Heart right ventricle (tissue), 16 donors: ENCODE results near the gene MROH9. TPM values are rescaled to one million over a fixed set of nuclear protein-coding genes. Genes with fewer than 3 reads are reported as not detected.

Experiments used
- ATAC-seq, 8 donors: fragments of 200-7000 bp; cut with Tn5 transposase; one replicate each; pipeline ENCODE4 v1.9.1; 2020; ENCODE audit warnings: mild to moderate bottlenecking in 8 of 8, moderate library complexity in 8 of 8, moderate number of reproducible peaks in 1 of 8
- DNase-seq, 2 donors: peaks; one replicate each; pipeline ENCODE4 v3.0.0-alpha.2; 2020
- H3K27ac ChIP-seq, 10 donors: fragments of 200-600 bp; sonication (generic) in 2 of 10; one replicate each; pipeline versions ENCODE4 v1.5.0 to v1.8.0; 2020 to 2022; ENCODE audit warnings: mild to moderate bottlenecking in 3 of 10
- H3K27me3 ChIP-seq, 7 donors: fragments of 200-600 bp; one replicate each; pipeline ENCODE4 v1.8.0; 2021 to 2022; ENCODE audit warnings: mild to moderate bottlenecking in 2 of 7
- H3K36me3 ChIP-seq, 9 donors: fragments of 200-600 bp; sonication (generic) in 1 of 9; one replicate each; pipeline versions ENCODE4 v1.5.0 to v1.8.0; 2020 to 2022; ENCODE audit warnings: mild to moderate bottlenecking in 2 of 9
- H3K4me1 ChIP-seq, 9 donors: fragments of 200-600 bp; sonication (generic) in 1 of 9; one replicate each; pipeline versions ENCODE4 v1.5.0 to v1.8.0; 2020 to 2022; ENCODE audit warnings: mild to moderate bottlenecking in 4 of 9
- H3K4me3 ChIP-seq, 10 donors: fragments of 200-600 bp; sonication (generic) in 2 of 10; one replicate each; pipeline versions ENCODE4 v1.5.0 to v1.8.0; 2020 to 2022; ENCODE audit warnings: mild to moderate bottlenecking in 7 of 10, moderate library complexity in 2 of 10
- H3K9me3 ChIP-seq, 11 donors: fragments of 200-600 bp in 10 of 11; sonication (generic) in 2 of 11; one replicate each; pipeline versions ENCODE4 v1.5.0 to v1.8.0; 2013 to 2022; ENCODE audit warnings: mild to moderate bottlenecking in 2 of 11, control low read depth in 1 of 11, moderate library complexity in 1 of 11
- WGBS, 2 donors: extraction: QIAGEN DNeasy Blood & Tissue Kit; methylation state at CpG; one replicate each; pipeline ENCODE4 v1.1.7; 2013; ENCODE audit warnings: inconsistent platforms in 1 of 2; 5-methylcytosine and 5-hydroxymethylcytosine counted together
- intact Hi-C, 10 donors: fragments of 100-400 bp; cut with DNase I; formaldehyde crosslinking; loops; one replicate each; pipeline versions ENCODE4 v1.11.1 to v1.14.2; 2022
- long read RNA-seq, 3 donors: library from polyadenylated mRNA; unstranded; transcript quantifications; one replicate each; pipeline ENCODE4 v2.0.0, GENCODE V29; 2020 to 2021
- polyA plus RNA-seq, 2 donors: library from polyadenylated mRNA; stranded (reverse); fragments of 200-250 nt; gene quantifications; one replicate each; pipeline ENCODE4 v1.2.3, GENCODE V29; 2013
- total RNA-seq, 10 donors: library from RNA; stranded (reverse); fragmentation: NEBNext Ultra II Directional in 3 of 10; extraction: Animal tissue kit (Norgen Biotek cat#: 25700) in 3 of 10; gene quantifications; one replicate each; pipeline versions ENCODE4 v1.2.1 to v1.2.4, GENCODE V29; 2021 to 2023
- TF ChIP-seq, protein P1 (sequence below), 9 donors: fragments of 200-600 bp; sonication (generic) in 2 of 9; IDR thresholded peaks; one replicate each; pipeline versions ENCODE4 v1.5.0 to v1.8.0; 2021 to 2022; ENCODE audit warnings: antibody characterized with exemption in 9 of 9, mild to moderate bottlenecking in 5 of 9, moderate library complexity in 1 of 9
- donor health status: Arrhythmogenic right ventricular cardiomyopathy.
- donor health status: ischemic (EF 13 %, LVEDD 7.1; RV severe dilation, severe dysfunction).
- donor health status: healthy with polysubstance abuse.
- donor health status: DM: no; HTN: yes; CAD: no.
- donor health status: DM: no; HTN: no; CAD: no.
- donor health status: ischemic (EF 25% LVEDD 6.9; RV normal size, moderate dysfunction).
- donor health status: ischemic (EF 25% LVEDD 5.7; RV mildly dilated, moderate dysfunction).
- donor health status: healthy.
- donor health status: DM: yes; HTN: yes; CAD: no.
- donor health status: Ischemic cardiomyopathy.
- donor health status: ischemic (EF 35%, LVEDD 5.7; RV mildly dilated, moderate dysfunction).
- donor health status: nonischemic (EF 11% LVEDD 7.7; RV severe dilation, severe dysfunction).
- donor health status: DM: yes; HTN: yes; CAD: no.
- donor health status: PGD.
- donor health status: ischemic (EF 29% LVEDD 5.4; RV normal size, mild dysfunction).
- donor health status: nonischemic (EF 23%, LVEDD 6.1; RV moderate dilation, normal function).

The MROH9 gene, protein sequence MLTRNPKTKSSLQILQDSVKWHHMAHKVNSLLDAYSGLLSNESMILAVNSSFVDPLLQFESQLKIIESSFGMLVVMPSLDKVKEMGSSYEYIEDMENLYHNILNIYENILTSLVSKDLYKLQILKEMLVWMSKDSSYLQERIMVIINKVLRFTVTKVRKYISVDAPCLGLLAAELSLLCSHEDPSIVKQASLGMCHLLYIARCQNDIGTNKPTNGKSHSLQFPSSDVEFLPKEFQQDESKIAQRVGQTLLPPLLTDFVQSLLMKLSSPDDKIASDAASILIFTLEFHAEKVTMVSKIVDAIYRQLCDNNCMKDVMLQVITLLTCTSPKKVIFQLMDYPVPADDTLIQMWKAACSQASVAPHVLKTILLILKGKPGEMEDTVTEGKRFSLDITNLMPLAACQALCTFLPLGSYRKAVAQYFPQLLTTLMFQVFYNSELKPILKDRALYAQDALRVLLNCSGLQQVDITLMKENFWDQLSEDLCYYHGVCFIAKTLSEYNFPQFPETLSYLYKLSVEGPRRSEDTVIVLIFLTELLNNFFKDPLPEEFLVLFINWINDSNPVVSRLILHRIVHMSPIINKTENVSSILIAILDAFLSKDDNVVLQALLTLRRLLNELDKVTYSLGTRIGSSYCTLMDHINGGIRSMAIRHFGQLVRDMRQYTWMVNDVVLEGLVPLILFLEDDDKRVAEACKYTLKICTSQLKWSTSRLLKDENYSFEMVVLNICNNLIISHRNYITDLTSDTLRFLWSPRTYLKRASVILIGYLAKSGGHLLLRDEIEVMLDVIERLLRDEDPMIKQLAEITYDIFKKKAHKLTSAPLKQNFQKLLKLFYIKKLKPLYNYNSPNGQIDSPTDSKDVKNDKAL
- total RNA-seq, result not detected
- not detected for polyA plus RNA-seq
- long read RNA-seq, donor 1, result 0 reads
- long read RNA-seq, donor 2, result 0 reads
- long read RNA-seq, donor 3, result 0 reads

DNA sequence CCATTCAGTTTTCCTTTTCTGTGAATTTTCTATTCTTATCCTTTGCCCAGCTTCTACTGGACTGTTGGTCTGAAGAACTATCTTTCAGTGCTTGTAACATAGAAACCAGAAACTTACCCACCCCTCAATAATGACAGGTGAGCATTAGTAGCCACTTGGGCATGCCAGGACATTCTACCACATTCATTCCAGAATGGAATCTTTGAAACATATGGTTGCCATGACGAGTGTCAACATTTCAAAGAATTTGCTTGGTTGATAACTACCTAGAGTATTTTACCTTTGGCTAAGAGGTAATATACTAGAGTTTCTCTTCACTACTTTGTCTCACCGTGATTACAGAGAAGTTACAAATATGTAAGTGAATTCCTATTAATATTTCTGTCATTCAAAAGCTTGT, at the start of gene MROH9:
MROH9 (plus strand) TSS at position 304 of the 400 bp plus-strand sequence. CDS start 10,023 bp downstream, outside the sequence.
- Histone ChIP-seq H3K4me1 (no peaks in the 10 kb centered on the region), H3K36me3 (no peaks in the 10 kb centered on the region), H3K9me3 (no peaks in the 10 kb centered on the region), H3K27me3 (no peaks in the 10 kb centered on the region), H3K27ac (no peak within 1 kb of the TSS), H3K4me3 (no peak within 1 kb of the TSS)
- WGBS, 2 donors, result 81 to 82% methylated on average over 2 of the region's 2 CpGs
- TF ChIP-seq, protein P1, sequence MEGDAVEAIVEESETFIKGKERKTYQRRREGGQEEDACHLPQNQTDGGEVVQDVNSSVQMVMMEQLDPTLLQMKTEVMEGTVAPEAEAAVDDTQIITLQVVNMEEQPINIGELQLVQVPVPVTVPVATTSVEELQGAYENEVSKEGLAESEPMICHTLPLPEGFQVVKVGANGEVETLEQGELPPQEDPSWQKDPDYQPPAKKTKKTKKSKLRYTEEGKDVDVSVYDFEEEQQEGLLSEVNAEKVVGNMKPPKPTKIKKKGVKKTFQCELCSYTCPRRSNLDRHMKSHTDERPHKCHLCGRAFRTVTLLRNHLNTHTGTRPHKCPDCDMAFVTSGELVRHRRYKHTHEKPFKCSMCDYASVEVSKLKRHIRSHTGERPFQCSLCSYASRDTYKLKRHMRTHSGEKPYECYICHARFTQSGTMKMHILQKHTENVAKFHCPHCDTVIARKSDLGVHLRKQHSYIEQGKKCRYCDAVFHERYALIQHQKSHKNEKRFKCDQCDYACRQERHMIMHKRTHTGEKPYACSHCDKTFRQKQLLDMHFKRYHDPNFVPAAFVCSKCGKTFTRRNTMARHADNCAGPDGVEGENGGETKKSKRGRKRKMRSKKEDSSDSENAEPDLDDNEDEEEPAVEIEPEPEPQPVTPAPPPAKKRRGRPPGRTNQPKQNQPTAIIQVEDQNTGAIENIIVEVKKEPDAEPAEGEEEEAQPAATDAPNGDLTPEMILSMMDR (IDR thresholded peaks at IDR 0.05), result no peak
- no peak for DNase-seq
- intact Hi-C loops, result loop anchor here in 1 of 10 donors (10.0 kb wide), 1 partner anchor 1010 kb away; no protein-coding TSS in a partner anchor
- ATAC-seq, result no peak

DNA sequence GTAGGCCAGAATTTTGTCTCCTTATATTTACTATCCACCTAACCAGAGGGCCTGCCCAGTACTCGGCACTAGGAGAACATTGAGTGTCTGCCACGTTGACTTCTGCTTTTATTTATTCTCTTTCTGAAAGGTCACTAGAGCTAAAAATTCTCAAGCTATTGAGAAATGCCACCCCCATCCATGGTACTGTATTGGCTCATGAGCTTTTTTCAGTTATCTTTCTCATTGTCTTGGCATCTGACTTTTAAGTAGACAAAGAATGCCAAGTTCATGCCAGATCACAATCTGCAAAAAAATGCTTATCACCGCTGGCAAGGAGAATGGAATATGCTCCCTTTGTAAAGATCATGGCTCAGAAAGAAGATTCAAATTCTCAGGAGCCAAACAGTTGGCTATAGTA, 49.8 kb upstream of the MROH9 start:
- no peak overlapping the region for H3K27ac ChIP-seq

DNA sequence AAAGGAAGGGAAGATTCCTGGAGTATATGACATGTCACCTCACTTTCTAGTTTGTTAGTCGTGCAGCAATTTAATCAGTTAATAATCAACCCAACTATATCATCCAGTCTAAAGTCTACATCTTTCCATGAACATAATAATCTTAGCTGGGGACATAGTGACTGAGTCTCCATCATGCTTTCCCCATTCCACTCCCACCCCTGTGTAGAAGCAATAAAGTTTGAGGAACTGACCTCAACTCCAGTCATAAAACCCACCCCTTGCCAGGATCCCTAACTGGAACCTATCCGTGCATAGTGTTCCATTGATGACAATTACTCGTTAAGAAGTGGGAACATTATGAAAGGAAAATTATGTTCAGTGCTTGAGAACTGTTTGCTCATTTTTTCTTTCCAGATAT, 48.9 kb upstream of the MROH9 start:
- WGBS, 2 donors, result 70 to 84% methylated on average over 3 of the region's 3 CpGs
- peak in 1 of 8 donors; percentile 80 for ATAC-seq

More for the DNA sequence above, 49.8 kb upstream of the MROH9 start:
- no peaks in the 10 kb centered on the region for H3K27me3 ChIP-seq
- H3K4me3 ChIP-seq, result no peak overlapping the region
- peaks cover 0 to 6% (median 0%) of the 10 kb centered on the region in 11 donors for H3K9me3 ChIP-seq
- intact Hi-C loops, result loop anchor here in 6 of 10 donors (10.0 kb wide), 5 partner anchors 111 to 951 kb away; partner anchors contain the start of gene PRRX1 (in 2 of the 6)
- H3K36me3 ChIP-seq, result no peaks in the 10 kb centered on the region
- TF ChIP-seq, protein P1 (IDR thresholded peaks at IDR 0.05), result no peak
- peak in 3 of 8 donors; percentile 8 to 66 (median 45) for ATAC-seq
- H3K4me1 ChIP-seq, result peaks cover 0 to 12% (median 0%) of the 10 kb centered on the region in 9 donors
- no peak for DNase-seq
- 54 to 66% methylated on average over 3 of the region's 3 CpGs for WGBS, 2 donors

More for the DNA sequence above, 48.9 kb upstream of the MROH9 start:
- H3K27me3 ChIP-seq, result no peaks in the 10 kb centered on the region
- H3K9me3 ChIP-seq, result peaks cover 0 to 6% (median 0%) of the 10 kb centered on the region in 11 donors
- TF ChIP-seq, protein P1 (IDR thresholded peaks at IDR 0.05), result no peak
- intact Hi-C loops, result loop anchor here in 6 of 10 donors (10.0 kb wide), 5 partner anchors 112 to 952 kb away; partner anchors contain the start of gene PRRX1 (in 2 of the 6)
- DNase-seq, result no peak
- no peak overlapping the region for H3K4me3 ChIP-seq
- H3K4me1 ChIP-seq, result peaks cover 0 to 8% (median 0%) of the 10 kb centered on the region in 9 donors
- no peak overlapping the region for H3K27ac ChIP-seq
- no peaks in the 10 kb centered on the region for H3K36me3 ChIP-seq
